Heart right ventricle (tissue), 16 donors: Measurements from ENCODE around the gene HRH2. TPM values are rescaled to one million over a fixed set of nuclear protein-coding genes. Genes with fewer than 3 reads are reported as not detected.

Experiments used
- ATAC-seq, 8 donors: fragments of 200-7000 bp; cut with Tn5 transposase; one replicate each; pipeline ENCODE4 v1.9.1; 2020; ENCODE audit warnings: mild to moderate bottlenecking in 8 of 8, moderate library complexity in 8 of 8, moderate number of reproducible peaks in 1 of 8
- DNase-seq, 2 donors: peaks; one replicate each; pipeline ENCODE4 v3.0.0-alpha.2; 2020
- H3K27ac ChIP-seq, 10 donors: fragments of 200-600 bp; sonication (generic) in 2 of 10; one replicate each; pipeline versions ENCODE4 v1.5.0 to v1.8.0; 2020 to 2022; ENCODE audit warnings: mild to moderate bottlenecking in 3 of 10
- H3K27me3 ChIP-seq, 7 donors: fragments of 200-600 bp; one replicate each; pipeline ENCODE4 v1.8.0; 2021 to 2022; ENCODE audit warnings: mild to moderate bottlenecking in 2 of 7
- H3K36me3 ChIP-seq, 9 donors: fragments of 200-600 bp; sonication (generic) in 1 of 9; one replicate each; pipeline versions ENCODE4 v1.5.0 to v1.8.0; 2020 to 2022; ENCODE audit warnings: mild to moderate bottlenecking in 2 of 9
- H3K4me1 ChIP-seq, 9 donors: fragments of 200-600 bp; sonication (generic) in 1 of 9; one replicate each; pipeline versions ENCODE4 v1.5.0 to v1.8.0; 2020 to 2022; ENCODE audit warnings: mild to moderate bottlenecking in 4 of 9
- H3K4me3 ChIP-seq, 10 donors: fragments of 200-600 bp; sonication (generic) in 2 of 10; one replicate each; pipeline versions ENCODE4 v1.5.0 to v1.8.0; 2020 to 2022; ENCODE audit warnings: mild to moderate bottlenecking in 7 of 10, moderate library complexity in 2 of 10
- H3K9me3 ChIP-seq, 11 donors: fragments of 200-600 bp in 10 of 11; sonication (generic) in 2 of 11; one replicate each; pipeline versions ENCODE4 v1.5.0 to v1.8.0; 2013 to 2022; ENCODE audit warnings: mild to moderate bottlenecking in 2 of 11, control low read depth in 1 of 11, moderate library complexity in 1 of 11
- WGBS, 2 donors: extraction: QIAGEN DNeasy Blood & Tissue Kit; methylation state at CpG; one replicate each; pipeline ENCODE4 v1.1.7; 2013; ENCODE audit warnings: inconsistent platforms in 1 of 2; 5-methylcytosine and 5-hydroxymethylcytosine counted together
- intact Hi-C, 10 donors: fragments of 100-400 bp; cut with DNase I; formaldehyde crosslinking; loops; one replicate each; pipeline versions ENCODE4 v1.11.1 to v1.14.2; 2022
- polyA plus RNA-seq, 2 donors: library from polyadenylated mRNA; stranded (reverse); fragments of 200-250 nt; gene quantifications; one replicate each; pipeline ENCODE4 v1.2.3, GENCODE V29; 2013
- total RNA-seq, 10 donors: library from RNA; stranded (reverse); fragmentation: NEBNext Ultra II Directional in 3 of 10; extraction: Animal tissue kit (Norgen Biotek cat#: 25700) in 3 of 10; gene quantifications; one replicate each; pipeline versions ENCODE4 v1.2.1 to v1.2.4, GENCODE V29; 2021 to 2023
- TF ChIP-seq, protein P1 (sequence below), 9 donors: fragments of 200-600 bp; sonication (generic) in 2 of 9; IDR thresholded peaks; one replicate each; pipeline versions ENCODE4 v1.5.0 to v1.8.0; 2021 to 2022; ENCODE audit warnings: antibody characterized with exemption in 9 of 9, mild to moderate bottlenecking in 5 of 9, moderate library complexity in 1 of 9
- donor health status: Arrhythmogenic right ventricular cardiomyopathy.
- donor health status: ischemic (EF 13 %, LVEDD 7.1; RV severe dilation, severe dysfunction).
- donor health status: healthy with polysubstance abuse.
- donor health status: DM: no; HTN: yes; CAD: no.
- donor health status: DM: no; HTN: no; CAD: no.
- donor health status: ischemic (EF 25% LVEDD 6.9; RV normal size, moderate dysfunction).
- donor health status: ischemic (EF 25% LVEDD 5.7; RV mildly dilated, moderate dysfunction).
- donor health status: healthy.
- donor health status: DM: yes; HTN: yes; CAD: no.
- donor health status: Ischemic cardiomyopathy.
- donor health status: ischemic (EF 35%, LVEDD 5.7; RV mildly dilated, moderate dysfunction).
- donor health status: nonischemic (EF 11% LVEDD 7.7; RV severe dilation, severe dysfunction).
- donor health status: DM: yes; HTN: yes; CAD: no.
- donor health status: PGD.
- donor health status: ischemic (EF 29% LVEDD 5.4; RV normal size, mild dysfunction).
- donor health status: nonischemic (EF 23%, LVEDD 6.1; RV moderate dilation, normal function).

HRH2 gene
- total and polyA plus RNA-seq, 12 donors: 12.2 to 78.7 (median 50.6) TPM

GRCh38 chr5:175655411-175655810, 2.5 kb upstream of the HRH2 start:
- intact Hi-C loops: loop anchor here in 3 of 10 donors (5.0 kb wide), 3 partner anchors 42 to 118 kb away; no protein-coding TSS in a partner anchor
- ATAC-seq (no peak), DNase-seq (no peak)
- H3K9me3 ChIP-seq: peaks cover 0 to 4% (median under 1%) of the 10 kb centered on the region in 11 donors
- no peak overlapping the region for H3K4me3 ChIP-seq
- H3K27me3 ChIP-seq: peaks cover 0 to 35% (median 10%) of the 10 kb centered on the region in 7 donors
- peaks cover 0 to 81% (median 13%) of the 10 kb centered on the region in 9 donors for H3K4me1 ChIP-seq
- 61 to 66% methylated on average over 2 of the region's 2 CpGs for WGBS, 2 donors
- no peaks in the 10 kb centered on the region for H3K36me3 ChIP-seq
- no peak overlapping the region for H3K27ac ChIP-seq
- TF ChIP-seq, protein P1, sequence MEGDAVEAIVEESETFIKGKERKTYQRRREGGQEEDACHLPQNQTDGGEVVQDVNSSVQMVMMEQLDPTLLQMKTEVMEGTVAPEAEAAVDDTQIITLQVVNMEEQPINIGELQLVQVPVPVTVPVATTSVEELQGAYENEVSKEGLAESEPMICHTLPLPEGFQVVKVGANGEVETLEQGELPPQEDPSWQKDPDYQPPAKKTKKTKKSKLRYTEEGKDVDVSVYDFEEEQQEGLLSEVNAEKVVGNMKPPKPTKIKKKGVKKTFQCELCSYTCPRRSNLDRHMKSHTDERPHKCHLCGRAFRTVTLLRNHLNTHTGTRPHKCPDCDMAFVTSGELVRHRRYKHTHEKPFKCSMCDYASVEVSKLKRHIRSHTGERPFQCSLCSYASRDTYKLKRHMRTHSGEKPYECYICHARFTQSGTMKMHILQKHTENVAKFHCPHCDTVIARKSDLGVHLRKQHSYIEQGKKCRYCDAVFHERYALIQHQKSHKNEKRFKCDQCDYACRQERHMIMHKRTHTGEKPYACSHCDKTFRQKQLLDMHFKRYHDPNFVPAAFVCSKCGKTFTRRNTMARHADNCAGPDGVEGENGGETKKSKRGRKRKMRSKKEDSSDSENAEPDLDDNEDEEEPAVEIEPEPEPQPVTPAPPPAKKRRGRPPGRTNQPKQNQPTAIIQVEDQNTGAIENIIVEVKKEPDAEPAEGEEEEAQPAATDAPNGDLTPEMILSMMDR (IDR thresholded peaks at IDR 0.05): no peak

- peak overlapping the region in 3 of 10 donors; percentile 85 to 91 (median 85) for H3K27ac ChIP-seq
- H3K9me3 ChIP-seq: no peaks in the 10 kb centered on the region
- no peak for ATAC-seq
- peaks cover 0 to 35% (median 10%) of the 10 kb centered on the region in 7 donors for H3K27me3 ChIP-seq
- H3K4me1 ChIP-seq: peaks cover 0 to 73% (median 13%) of the 10 kb centered on the region in 9 donors
- no peak for DNase-seq
- peaks cover 0 to 8% (median 0%) of the 10 kb centered on the region in 9 donors for H3K36me3 ChIP-seq
- 55 to 59% methylated on average over 8 of the region's 8 CpGs for WGBS, 2 donors
- TF ChIP-seq, protein P1 (IDR thresholded peaks at IDR 0.05): no peak
- intact Hi-C loops: loop anchor here in 3 of 10 donors (5.0 kb wide), 3 partner anchors 40 to 120 kb away; no protein-coding TSS in a partner anchor
- H3K4me3 ChIP-seq: peak overlapping the region in 1 of 10 donors; percentile 69
These were observed 905 bp upstream of the HRH2 start for GRCh38 chr5:175656966-175657365.

DNA sequence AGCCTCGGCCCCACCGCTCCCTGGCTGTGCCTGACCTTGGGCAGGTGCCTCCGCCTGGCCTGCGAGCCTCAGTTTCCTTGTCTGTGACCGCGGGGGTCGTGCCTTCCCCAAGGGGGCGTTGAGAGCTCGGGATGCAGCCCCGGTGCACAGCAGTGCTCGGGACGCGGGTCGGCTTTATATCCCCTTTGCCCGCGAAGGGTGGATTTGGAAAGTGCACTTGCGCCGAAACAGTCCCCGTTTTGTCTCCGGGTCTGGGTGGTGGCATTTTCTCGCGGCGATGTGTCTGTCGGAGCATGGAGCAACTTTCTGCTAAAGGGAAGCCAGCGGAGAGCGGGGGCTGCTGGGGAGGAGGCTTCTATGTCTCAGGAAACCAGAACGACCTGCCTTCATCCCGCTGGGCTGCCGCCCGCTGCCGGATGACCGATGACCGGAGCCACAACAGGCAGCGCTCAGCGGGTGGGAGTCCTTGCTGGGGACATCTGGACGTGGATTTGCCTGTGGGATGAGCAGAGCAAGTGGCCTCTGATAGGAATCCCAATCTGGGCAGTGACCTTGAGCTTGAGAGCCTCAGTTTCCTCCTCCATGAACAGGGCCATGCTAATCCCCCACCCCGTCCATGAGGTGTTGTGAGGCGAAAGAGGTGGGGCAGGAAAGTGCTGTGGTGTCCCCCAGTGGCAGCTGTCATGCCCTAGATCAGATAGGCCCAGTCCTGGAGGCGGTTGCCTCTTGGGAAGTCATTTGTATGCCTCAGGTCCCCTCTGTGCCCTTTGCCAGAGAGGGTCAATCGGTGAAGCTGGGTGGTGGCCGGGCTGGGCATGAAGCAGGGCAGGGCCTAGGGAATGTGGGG, 651 bp downstream of the HRH2 start:
- Histone ChIP-seq H3K27me3 (peaks cover 0 to 35% (median 10%) of the 10 kb centered on the region in 7 donors), H3K27ac (peak overlapping the region in 9 of 10 donors; percentile 79 to 93 (median 87)), H3K4me3 (peak overlapping the region; percentile 44 to 80 (median 68)), H3K36me3 (peaks cover 0 to 8% (median 0%) of the 10 kb centered on the region in 9 donors), H3K4me1 (peaks cover 0 to 71% (median 19%) of the 10 kb centered on the region in 9 donors), H3K9me3 (no peaks in the 10 kb centered on the region)
- WGBS, 2 donors: 5 to 6% methylated on average over 41 of the region's 41 CpGs
- TF ChIP-seq, protein P1 (IDR thresholded peaks at IDR 0.05): peak in 2 of 9 donors; percentile 10 to 19
- peak; percentile 30 to 61 (median 51) for ATAC-seq
- DNase-seq: no peak
- intact Hi-C loops: loop anchor here in 3 of 10 donors (2.0 to 5.0 kb wide), 4 partner anchors 39 to 121 kb away; no protein-coding TSS in a partner anchor

DNA sequence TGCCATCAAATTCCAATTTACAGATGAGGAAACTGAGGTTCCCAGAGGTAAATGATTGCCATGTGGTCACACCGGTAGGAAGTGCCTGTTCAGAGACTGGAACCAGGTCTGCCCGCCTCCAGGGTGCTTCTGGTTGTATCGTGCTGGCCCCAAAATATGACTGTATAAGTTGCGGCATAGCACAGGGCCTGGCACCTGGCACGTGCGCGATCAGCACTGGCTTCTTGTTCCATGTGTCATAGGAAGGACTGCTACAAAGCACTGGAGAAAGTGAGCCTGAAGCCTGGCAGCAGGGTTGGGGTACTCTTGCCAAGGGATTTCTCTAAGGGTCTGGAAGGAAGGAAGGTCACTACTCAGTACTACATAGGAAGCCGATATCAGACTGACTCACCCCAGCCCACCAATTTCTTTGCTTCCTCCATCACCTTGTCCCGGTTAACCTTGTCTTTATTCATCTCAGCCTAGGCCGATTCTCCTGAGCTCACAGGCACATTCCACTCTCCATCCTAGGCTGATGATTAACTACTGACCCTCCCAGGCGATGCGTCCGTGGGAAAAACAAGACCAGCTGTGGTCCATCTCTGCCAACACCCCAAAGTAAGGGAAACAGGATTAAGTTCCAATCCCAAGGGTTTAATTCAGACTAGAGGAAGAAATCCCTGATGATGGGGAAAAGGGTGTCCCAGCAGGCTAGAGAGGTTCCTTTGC, 1.8 kb downstream of the HRH2 start:
- Histone ChIP-seq H3K36me3 (peaks cover 0 to 8% (median 0%) of the 10 kb centered on the region in 9 donors), H3K4me3 (peak overlapping the region in 6 of 10 donors; percentile 68 to 80 (median 72)), H3K27me3 (peaks cover 0 to 35% (median 10%) of the 10 kb centered on the region in 7 donors), H3K9me3 (no peaks in the 10 kb centered on the region), H3K27ac (peak overlapping the region in 9 of 10 donors; percentile 79 to 93 (median 87)), H3K4me1 (peaks cover 0 to 72% (median 21%) of the 10 kb centered on the region in 9 donors)
- ATAC-seq: peak in 4 of 8 donors; percentile 27 to 45 (median 40)
- DNase-seq: no peak
- 36 to 48% methylated on average over 13 of the region's 13 CpGs for WGBS, 2 donors
- TF ChIP-seq, protein P1 (IDR thresholded peaks at IDR 0.05): no peak
- intact Hi-C loops: loop anchor here in 5 of 10 donors (2.0 to 5.0 kb wide), 5 partner anchors 38 to 122 kb away; no protein-coding TSS in a partner anchor
